B cell (primary cell): ENCODE results near the gene KNL1. TPM values are rescaled to one million over a fixed set of nuclear protein-coding genes. Genes with fewer than 3 reads are reported as not detected.

Experiments
- ATAC-seq: fragments of 200-7000 bp; cut with Tn5 transposase; one replicate; pipeline ENCODE4 v1.10.0; 2021; ENCODE audit warnings: low read depth, mild to moderate bottlenecking, moderate number of reproducible peaks, moderate library complexity
- CTCF ChIA-PET: fragments of 350-600 bp; sonication (Branson Sonifier 250); formaldehyde crosslinking; loops from one replicate; lab custom pipeline; 2021; ENCODE audit warnings: antibody characterized with exemption, inconsistent platforms; lab: Charles Lee
- POLR2A ChIA-PET: fragments of 350-600 bp; sonication (Branson Sonifier 250); formaldehyde crosslinking; loops from one replicate; lab custom pipeline; 2021; ENCODE audit warnings: antibody characterized with exemption; lab: Charles Lee
- DNase-seq: peaks from one replicate; pipeline ENCODE4 v3.0.0; 2013
- H2AFZ ChIP-seq: 2 replicates; pipeline ENCODE4 v1.6.1; 2012; ENCODE audit warnings: mild to moderate bottlenecking, low read depth, low read length; ENCODE audit not compliant: insufficient read depth, poor library complexity, severe bottlenecking
- H3K27ac ChIP-seq, 2 donors: 1 replicate in 1 of 2; 2 replicates in 1 of 2; pipeline ENCODE4 v1.5.1; 2012 to 2013; ENCODE audit warnings: low read length in 2 of 2, mild to moderate bottlenecking in 2 of 2, moderate library complexity in 1 of 2
- H3K27me3 ChIP-seq, 4 experiments: fragments of 200-600 bp in 1 of 4; sonication (generic) in 1 of 4; replicated peaks in 1 of 4; 1 replicate in 2 of 4; 2 replicates in 2 of 4; pipeline versions ENCODE4 v1.6.1 to v1.7.0; 2013 to 2016; ENCODE audit warnings: low read length in 3 of 4, mild to moderate bottlenecking in 2 of 4, mixed read lengths in 1 of 4, moderate library complexity in 1 of 4; ENCODE audit not compliant: insufficient read depth in 4 of 4, control insufficient read depth in 3 of 4; ENCODE audit errors: control extremely low read depth in 1 of 4
- H3K36me3 ChIP-seq, 2 experiments: replicated peaks in 1 of 2; 1 replicate in 1 of 2; 2 replicates in 1 of 2; pipeline versions ENCODE4 v1.6.1 to v1.7.1; 2013; ENCODE audit warnings: low read length in 1 of 2; ENCODE audit not compliant: insufficient read depth in 2 of 2, control insufficient read depth in 1 of 2; ENCODE audit errors: control extremely low read depth in 1 of 2, extremely low read depth in 1 of 2
- H3K4me1 ChIP-seq, 2 donors: fragments of 200-600 bp in 1 of 2; sonication (generic) in 1 of 2; 1 replicate in 1 of 2; 2 replicates in 1 of 2; pipeline versions ENCODE4 v1.5.1 to v1.6.1; 2013 to 2017; ENCODE audit warnings: low read length in 2 of 2; ENCODE audit not compliant: control insufficient read depth in 2 of 2, insufficient read depth in 2 of 2
- H3K4me2 ChIP-seq: replicated peaks from 2 replicates; pipeline ENCODE3; 2012; ENCODE audit warnings: mild to moderate bottlenecking, low read depth, low read length; ENCODE audit not compliant: poor library complexity, severe bottlenecking
- H3K4me3 ChIP-seq, 5 experiments: fragments of 200-600 bp in 1 of 5; sonication (generic) in 1 of 5; 1 replicate in 3 of 5; 2 replicates in 2 of 5; pipeline versions ENCODE4 v1.5.1 to v1.7.0; 2011 to 2016; ENCODE audit warnings: low read length in 4 of 5, mild to moderate bottlenecking in 4 of 5, low read depth in 2 of 5, control low read depth in 1 of 5, moderate library complexity in 1 of 5; ENCODE audit not compliant: insufficient read depth in 1 of 5; ENCODE audit errors: control extremely low read depth in 1 of 5, extremely low read depth in 1 of 5
- H3K79me2 ChIP-seq: fragments of 200-600 bp; sonication (generic); one replicate; pipeline ENCODE4 v1.6.0; 2016; ENCODE audit warnings: low read length; ENCODE audit not compliant: control insufficient read depth, insufficient read depth
- H3K9ac ChIP-seq: fragments of 200-600 bp; sonication (generic); 2 replicates; pipeline ENCODE4 v1.6.1; 2017; ENCODE audit warnings: mild to moderate bottlenecking, low read length, moderate library complexity
- H3K9me3 ChIP-seq, 3 donors: one replicate each; pipeline versions ENCODE4 v1.6.1 to v1.7.1; 2013; ENCODE audit warnings: low read length in 2 of 3; ENCODE audit not compliant: control insufficient read depth in 2 of 3, insufficient read depth in 1 of 3; ENCODE audit errors: control extremely low read depth in 1 of 3
- H4K20me1 ChIP-seq: 2 replicates; pipeline ENCODE4 v1.6.0; 2012; ENCODE audit warnings: mild to moderate bottlenecking, low read length; ENCODE audit not compliant: insufficient read depth, control insufficient read depth, poor library complexity, severe bottlenecking
- H3K27ac Mint-ChIP-seq: one replicate; pipeline ENCODE4 v1.8.0; 2021; ENCODE audit warnings: mixed read lengths
- H3K27me3 Mint-ChIP-seq: one replicate; pipeline ENCODE4 v1.8.0; 2021; ENCODE audit warnings: mixed read lengths
- H3K4me1 Mint-ChIP-seq: one replicate; pipeline ENCODE4 v1.8.0; 2021; ENCODE audit warnings: mixed read lengths
- H3K4me3 Mint-ChIP-seq: one replicate; pipeline ENCODE4 v1.8.0; 2021; ENCODE audit warnings: mixed read lengths
- H3K9me3 Mint-ChIP-seq: one replicate; pipeline ENCODE4 v1.8.0; 2022; ENCODE audit warnings: mixed read lengths; ENCODE audit not compliant: insufficient read depth
- CTCF ChIP-seq: fragments of 200-600 bp; IDR thresholded peaks from one replicate; pipeline ENCODE4 v1.8.0; 2022; ENCODE audit warnings: antibody characterized with exemption, mild to moderate bottlenecking
- EZH2 ChIP-seq: IDR thresholded peaks from 2 replicates; pipeline ENCODE4 v1.6.1; 2012; ENCODE audit warnings: borderline replicate concordance, low read depth, mild to moderate bottlenecking, moderate library complexity, low read length; ENCODE audit not compliant: insufficient read depth, poor library complexity, severe bottlenecking
- WGBS: methylation state at CpG from one replicate; pipeline ENCODE4 v1.1.5; 2013; ENCODE audit warnings: missing lambda C conversion rate; ENCODE audit not compliant: insufficient coverage; 5-methylcytosine and 5-hydroxymethylcytosine counted together
- intact Hi-C: fragments of 100-400 bp; cut with micrococcal nuclease; formaldehyde crosslinking; loops from one replicate; pipeline ENCODE4 v1.10.0; 2022
- polyA plus RNA-seq: library from polyadenylated mRNA; depleted of rRNA; stranded (reverse); fragments of >200 nt; gene quantifications from 2 replicates; pipeline ENCODE4 v1.2.3, GENCODE V29; 2012
- total RNA-seq, 2 donors: library from RNA; stranded (reverse); fragments of 120-200 nt in 1 of 2; gene quantifications; 1 replicate in 1 of 2; 2 replicates in 1 of 2; pipeline versions ENCODE4 v1.2.3 to v1.2.4, GENCODE V29; 2013 to 2022

KNL1 gene
- total and polyA plus RNA-seq, 2 donors (not counting 1 experiment from before 2014, with no cell fraction given): 0.91 to 4.0 TPM

DNA sequence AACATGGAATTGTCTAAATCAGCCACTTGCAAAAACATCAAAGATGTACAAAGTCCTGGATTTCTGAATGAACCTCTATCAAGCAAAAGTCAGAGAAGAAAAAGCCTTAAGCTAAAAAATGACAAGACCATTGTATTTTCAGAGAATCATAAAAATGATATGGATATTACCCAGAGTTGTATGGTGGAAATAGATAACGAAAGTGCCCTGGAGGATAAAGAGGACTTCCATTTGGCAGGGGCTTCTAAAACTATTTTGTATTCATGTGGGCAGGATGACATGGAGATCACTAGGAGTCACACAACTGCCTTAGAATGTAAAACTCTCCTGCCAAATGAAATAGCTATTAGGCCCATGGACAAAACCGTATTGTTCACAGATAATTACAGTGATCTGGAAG, 29.3 kb downstream of the KNL1 start:
- H3K27ac ChIP-seq: no peak overlapping the region
- intact Hi-C loops: no loop called here
- H3K9me3 ChIP-seq: no peaks in the 10 kb centered on the region
- no peak overlapping the region for H3K27ac Mint-ChIP-seq
- H3K4me1 ChIP-seq: no peaks in the 10 kb centered on the region
- WGBS: no CpG with 5 or more reads among the region's 2 CpGs
- H3K4me1 Mint-ChIP-seq: no peaks in the 10 kb centered on the region
- no peak for DNase-seq
- H3K9me3 Mint-ChIP-seq: no peaks in the 10 kb centered on the region
- H3K4me2 ChIP-seq: no peak overlapping the region
- H3K36me3 ChIP-seq: peaks cover 0 to 1% of the 10 kb centered on the region in 2 experiments
- H3K4me3 Mint-ChIP-seq: no peak overlapping the region
- no peak overlapping the region for H2AFZ ChIP-seq
- TF ChIP-seq EZH2: no peak
- no peak for TF ChIP-seq CTCF
- no peaks in the 10 kb centered on the region for H3K79me2 ChIP-seq
- ATAC-seq: no peak
- H4K20me1 ChIP-seq: no peaks in the 10 kb centered on the region
- H3K27me3 Mint-ChIP-seq: no peaks in the 10 kb centered on the region
- H3K4me3 ChIP-seq: no peak overlapping the region
- H3K27me3 ChIP-seq: no peaks in the 10 kb centered on the region
- ChIA-PET POLR2A (no interaction called here), CTCF (interaction anchor here (1.2 to 1.5 kb wide), 2 partner anchors 9 to 104 kb away, joined by 3 read pairs; no protein-coding TSS in a partner anchor)
- no peak overlapping the region for H3K9ac ChIP-seq

DNA sequence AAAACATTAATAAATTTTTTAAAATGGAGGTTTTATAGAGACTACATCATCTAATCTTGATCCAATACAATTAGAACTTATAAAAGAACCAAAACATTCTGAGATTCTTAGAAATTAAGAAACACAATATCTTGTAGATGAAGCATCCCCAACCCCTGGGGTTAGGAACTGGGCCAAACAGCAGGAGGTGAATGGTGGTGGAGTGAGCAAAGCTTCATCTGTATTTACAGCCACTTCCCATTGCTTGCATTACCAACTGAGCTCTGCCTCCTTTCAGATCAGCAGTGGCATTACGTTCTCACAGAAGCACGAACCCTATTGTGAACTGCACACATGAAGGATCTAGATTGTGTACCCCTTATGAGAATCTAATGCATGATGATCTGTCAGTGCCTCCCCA, 36.3 kb downstream of the KNL1 start:
- ChIA-PET CTCF (interaction anchor here (1.0 kb wide), 1 partner anchor 152 kb away, joined by 3 read pairs; no protein-coding TSS in a partner anchor), POLR2A (no interaction called here)
- Histone ChIP-seq H2AFZ (no peak overlapping the region), H3K36me3 (no peaks in the 10 kb centered on the region), H4K20me1 (no peaks in the 10 kb centered on the region), H3K9me3 (no peaks in the 10 kb centered on the region), H3K4me3 (no peak overlapping the region), H3K79me2 (no peaks in the 10 kb centered on the region), H3K4me1 (no peaks in the 10 kb centered on the region), H3K27me3 (no peaks in the 10 kb centered on the region), H3K27ac (no peak overlapping the region), H3K9ac (no peak overlapping the region), H3K4me2 (no peak overlapping the region)
- Mint-ChIP-seq H3K4me3 (no peak overlapping the region), H3K4me1 (no peaks in the 10 kb centered on the region), H3K27me3 (no peaks in the 10 kb centered on the region), H3K9me3 (no peaks in the 10 kb centered on the region), H3K27ac (no peak overlapping the region)
- TF ChIP-seq CTCF (no peak), EZH2 (no peak)
- intact Hi-C loops: no loop called here
- no peak for ATAC-seq
- no peak for DNase-seq
- 100% methylated on average over 2 of the region's 2 CpGs for WGBS
